Upper lobe of right lung (tissue), 1 donor: ENCODE measurements around the gene EPN2. TPM values are rescaled to one million over a fixed set of nuclear protein-coding genes. Genes with fewer than 3 reads are reported as not detected.
"Not testable (repeated sequence)": the region's sequence is repeated elsewhere in the genome, so short reads cannot be mapped to it uniquely, and the experiment has no call there.

Source experiments
- ATAC-seq: fragments of 200-7000 bp; cut with Tn5 transposase; one replicate; pipeline ENCODE4 v1.9.1; 2020; ENCODE audit warnings: mild to moderate bottlenecking, moderate library complexity
- DNase-seq: peaks from one replicate; pipeline ENCODE4 v3.0.0-alpha.2; 2020
- H3K27ac ChIP-seq: fragments of 200-600 bp; one replicate; pipeline ENCODE4 v1.8.0; 2022
- H3K27me3 ChIP-seq: fragments of 200-600 bp; one replicate; pipeline ENCODE4 v1.8.0; 2022; ENCODE audit warnings: mild to moderate bottlenecking
- H3K36me3 ChIP-seq: fragments of 200-600 bp; one replicate; pipeline ENCODE4 v1.8.0; 2022
- H3K4me1 ChIP-seq: fragments of 200-600 bp; one replicate; pipeline ENCODE4 v1.8.0; 2022
- H3K4me3 ChIP-seq: fragments of 200-600 bp; one replicate; pipeline ENCODE4 v1.8.0; 2022; ENCODE audit warnings: mild to moderate bottlenecking
- H3K9me3 ChIP-seq: fragments of 200-600 bp; one replicate; pipeline ENCODE4 v1.8.0; 2022
- CTCF ChIP-seq: fragments of 200-600 bp; IDR thresholded peaks from one replicate; pipeline ENCODE4 v1.8.0; 2022; ENCODE audit warnings: antibody characterized with exemption
- intact Hi-C: fragments of 100-400 bp; cut with DNase I; formaldehyde crosslinking; loops from one replicate; pipeline ENCODE4 v1.11.0; 2022
- total RNA-seq: library from RNA; stranded (reverse); fragmentation: NEBNext Ultra II Directional; extraction: Animal tissue kit (Norgen Biotek cat#: 25700); gene quantifications from one replicate; pipeline ENCODE4 v1.2.1, GENCODE V29; 2021
- donor health status: DM: no; HTN: yes; CAD: no; lungs with severe emphysema.

The EPN2 gene
- total RNA-seq, 1 donor from 2014 or later = 54.5 TPM

GRCh38 chr17:19271780-19272357, 34.7 kb downstream of the EPN2 start:
- no peak for DNase-seq
- intact Hi-C loops = no loop called here
- Histone ChIP-seq H3K4me3 (no peak overlapping the region), H3K36me3 (no peaks in the 10 kb centered on the region), H3K4me1 (peaks cover 54% of the 10 kb centered on the region), H3K9me3 (no peaks in the 10 kb centered on the region), H3K27me3 (no peaks in the 10 kb centered on the region), H3K27ac (no peak overlapping the region)
- no peak for TF ChIP-seq CTCF
- ATAC-seq = no peak

GRCh38 chr17:19273731-19274130, 36.6 kb downstream of the EPN2 start:
- Histone ChIP-seq H3K27ac (no peak overlapping the region), H3K4me1 (peaks cover 35% of the 10 kb centered on the region), H3K36me3 (no peaks in the 10 kb centered on the region), H3K9me3 (no peaks in the 10 kb centered on the region), H3K27me3 (no peaks in the 10 kb centered on the region), H3K4me3 (no peak overlapping the region)
- no peak for DNase-seq
- no peak for ATAC-seq
- TF ChIP-seq CTCF = no peak
- intact Hi-C loops = no loop called here

- Histone ChIP-seq H3K27ac (no peak overlapping the region), H3K36me3 (no peaks in the 10 kb centered on the region), H3K4me1 (peaks cover 24% of the 10 kb centered on the region), H3K27me3 (no peaks in the 10 kb centered on the region), H3K9me3 (no peaks in the 10 kb centered on the region), H3K4me3 (no peak overlapping the region)
- ATAC-seq (no peak), DNase-seq (no peak)
- TF ChIP-seq CTCF = no peak
- intact Hi-C loops = no loop called here
Observed at GRCh38 chr17:19274893-19275292, 37.7 kb downstream of the EPN2 start.

- no peak for TF ChIP-seq CTCF
- H3K4me1 ChIP-seq = peaks cover 18% of the 10 kb centered on the region
- intact Hi-C loops = no loop called here
- H3K9me3 ChIP-seq = no peaks in the 10 kb centered on the region
- H3K27me3 ChIP-seq = no peaks in the 10 kb centered on the region
- H3K4me3 ChIP-seq = no peak overlapping the region
- no peak overlapping the region for H3K27ac ChIP-seq
- ATAC-seq (no peak), DNase-seq (no peak)
- no peaks in the 10 kb centered on the region for H3K36me3 ChIP-seq
Observed at GRCh38 chr17:19275457-19276127, 38.4 kb downstream of the EPN2 start.

- H3K36me3 ChIP-seq, DNase-seq, H3K4me1 ChIP-seq, ATAC-seq, H3K4me3 ChIP-seq, intact Hi-C loops, H3K9me3 ChIP-seq, H3K27me3 ChIP-seq: not testable (repeated sequence)
- peak overlapping the region; percentile 24 for H3K27ac ChIP-seq
Observed at GRCh38 chr17:19278284-19278683, 41.1 kb downstream of the EPN2 start.

GRCh38 chr17:19278729-19279128, 41.6 kb downstream of the EPN2 start:
- H3K4me3 ChIP-seq = no peak overlapping the region
- peak overlapping the region; percentile 24 for H3K27ac ChIP-seq
- H3K4me1 ChIP-seq = peaks cover 7% of the 10 kb centered on the region
- no peaks in the 10 kb centered on the region for H3K27me3 ChIP-seq
- ATAC-seq (no peak), DNase-seq (no peak)
- H3K36me3 ChIP-seq = peaks cover 5% of the 10 kb centered on the region
- TF ChIP-seq CTCF = no peak
- no peaks in the 10 kb centered on the region for H3K9me3 ChIP-seq
- intact Hi-C loops = no loop called here
